Ishikawa (cell line): ENCODE measurements around the gene KCNK15.

Source experiments
- TAF1 ChIP-seq: IDR thresholded peaks from 2 replicates; pipeline ENCODE4 v1.6.1; 2012; ENCODE audit warnings: low read depth, mild to moderate bottlenecking
- TF ChIP-seq, protein P1 (sequence below): IDR thresholded peaks from 2 replicates; pipeline ENCODE4 v1.6.1; 2012; ENCODE audit warnings: low read depth, mild to moderate bottlenecking

DNA sequence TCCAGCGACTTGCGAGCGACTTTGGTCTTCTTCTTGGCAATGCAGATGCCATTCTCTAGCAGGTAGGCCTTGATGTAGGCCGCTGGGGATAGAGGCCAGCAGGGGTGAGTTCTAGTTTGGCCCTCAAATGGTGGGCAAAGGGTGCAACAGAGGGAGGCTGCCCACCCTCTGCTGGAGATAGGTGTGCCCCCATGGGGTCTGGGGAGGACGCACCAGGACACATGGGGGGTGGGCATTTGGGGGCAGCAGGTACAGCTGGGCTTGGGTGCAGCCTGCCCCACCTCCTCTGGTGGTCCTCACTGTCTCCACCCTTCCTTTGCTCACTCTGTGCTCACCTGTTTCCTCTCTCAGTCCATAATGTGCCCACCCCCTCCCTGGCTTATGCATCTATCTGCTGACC is 11.3 kb downstream of the KCNK15 start:
- no peak for TF ChIP-seq TAF1
- TF ChIP-seq, protein P1, sequence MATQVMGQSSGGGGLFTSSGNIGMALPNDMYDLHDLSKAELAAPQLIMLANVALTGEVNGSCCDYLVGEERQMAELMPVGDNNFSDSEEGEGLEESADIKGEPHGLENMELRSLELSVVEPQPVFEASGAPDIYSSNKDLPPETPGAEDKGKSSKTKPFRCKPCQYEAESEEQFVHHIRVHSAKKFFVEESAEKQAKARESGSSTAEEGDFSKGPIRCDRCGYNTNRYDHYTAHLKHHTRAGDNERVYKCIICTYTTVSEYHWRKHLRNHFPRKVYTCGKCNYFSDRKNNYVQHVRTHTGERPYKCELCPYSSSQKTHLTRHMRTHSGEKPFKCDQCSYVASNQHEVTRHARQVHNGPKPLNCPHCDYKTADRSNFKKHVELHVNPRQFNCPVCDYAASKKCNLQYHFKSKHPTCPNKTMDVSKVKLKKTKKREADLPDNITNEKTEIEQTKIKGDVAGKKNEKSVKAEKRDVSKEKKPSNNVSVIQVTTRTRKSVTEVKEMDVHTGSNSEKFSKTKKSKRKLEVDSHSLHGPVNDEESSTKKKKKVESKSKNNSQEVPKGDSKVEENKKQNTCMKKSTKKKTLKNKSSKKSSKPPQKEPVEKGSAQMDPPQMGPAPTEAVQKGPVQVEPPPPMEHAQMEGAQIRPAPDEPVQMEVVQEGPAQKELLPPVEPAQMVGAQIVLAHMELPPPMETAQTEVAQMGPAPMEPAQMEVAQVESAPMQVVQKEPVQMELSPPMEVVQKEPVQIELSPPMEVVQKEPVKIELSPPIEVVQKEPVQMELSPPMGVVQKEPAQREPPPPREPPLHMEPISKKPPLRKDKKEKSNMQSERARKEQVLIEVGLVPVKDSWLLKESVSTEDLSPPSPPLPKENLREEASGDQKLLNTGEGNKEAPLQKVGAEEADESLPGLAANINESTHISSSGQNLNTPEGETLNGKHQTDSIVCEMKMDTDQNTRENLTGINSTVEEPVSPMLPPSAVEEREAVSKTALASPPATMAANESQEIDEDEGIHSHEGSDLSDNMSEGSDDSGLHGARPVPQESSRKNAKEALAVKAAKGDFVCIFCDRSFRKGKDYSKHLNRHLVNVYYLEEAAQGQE, result no peak
